ENCODE data around the gene RAB41.
"Not testable (repeated sequence)": the region's sequence is repeated elsewhere in the genome, so short reads cannot be mapped to it uniquely, and the experiment has no call there.

Gene RAB41

GRCh38 chrX:70281951-70282350 lies at the start of gene RAB41:
Gene RAB41, plus strand, starts transcription at chrX:70282172. Its CDS starts 46 bp downstream, at chrX:70282218.
- no peak for DNase-seq

DNA sequence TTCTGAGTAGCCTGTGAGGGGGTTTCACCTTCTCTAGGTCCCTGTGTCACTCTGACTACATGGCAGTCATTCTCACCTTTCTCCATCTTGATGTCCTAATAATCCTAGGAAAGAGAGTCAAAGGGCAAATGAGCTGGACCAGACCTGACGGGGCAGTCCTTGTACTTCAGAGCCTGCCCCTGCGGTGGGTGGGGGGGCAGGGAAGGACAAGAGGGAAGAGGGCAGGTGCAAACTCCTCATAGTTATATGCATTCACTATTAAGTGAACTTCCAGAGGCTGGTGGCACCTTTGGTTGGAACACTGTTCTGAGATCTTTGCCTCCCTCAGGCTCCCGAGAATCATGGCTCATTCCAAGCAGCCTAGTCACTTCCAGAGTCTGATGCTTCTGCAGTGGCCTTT lies 47.6 kb upstream of the RAB41 start, which contains the start of gene AWAT1:
AWAT1 (plus strand) TSS at position 301 of the 400 bp plus-strand sequence; CDS start at position 342, 41 bp downstream.
- no peak for DNase-seq

- no peak for DNase-seq
Observed at GRCh38 chrX:70240751-70241150, 41.2 kb upstream of the RAB41 start.

DNA sequence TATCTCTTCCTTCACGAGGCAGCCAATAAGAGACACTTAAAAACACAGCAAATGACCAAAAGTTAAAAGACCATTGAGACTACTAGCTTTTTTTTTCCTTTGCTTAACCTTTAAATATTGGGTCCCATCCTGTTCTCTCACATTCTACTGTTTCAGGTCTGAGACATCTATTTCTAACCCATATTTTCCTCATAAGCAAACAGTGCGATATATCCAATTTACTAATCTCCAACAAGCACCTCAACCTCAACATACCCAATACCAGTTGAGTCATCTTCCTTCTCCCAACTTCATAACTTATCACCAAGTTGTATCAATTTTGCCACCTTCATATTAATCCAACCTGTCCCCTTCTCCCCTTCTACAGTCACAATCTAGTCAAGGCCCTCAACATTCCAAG lies 40.5 kb upstream of the RAB41 start:
- no peak for DNase-seq

- not testable (repeated sequence) for DNase-seq
Observed at GRCh38 chrX:70243601-70244000, 38.4 kb upstream of the RAB41 start.

- DNase-seq, result no peak
Observed at GRCh38 chrX:70244881-70245280, 37.1 kb upstream of the RAB41 start.

GRCh38 chrX:70247252-70247651 lies 34.7 kb upstream of the RAB41 start:
- DNase-seq, result no peak

DNA sequence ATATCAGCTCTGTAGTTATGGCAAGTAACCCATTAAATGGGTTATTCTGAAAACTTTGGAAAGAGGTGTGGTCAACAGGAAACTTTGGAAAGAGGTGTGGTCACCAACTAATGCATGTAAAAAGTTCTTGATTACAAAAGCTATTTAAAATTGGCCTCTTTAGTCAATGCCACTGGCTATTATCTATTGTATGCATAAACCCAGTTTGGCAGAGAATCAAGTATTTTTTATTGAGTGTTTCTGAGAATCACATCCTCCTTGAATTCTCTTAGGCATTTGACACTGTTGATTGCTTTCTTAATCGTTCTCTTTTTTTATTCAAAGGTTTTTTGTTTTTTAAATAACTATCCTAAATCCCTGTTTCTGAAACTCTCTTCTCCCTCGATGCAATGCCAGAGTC lies 29.5 kb upstream of the RAB41 start:
- DNase-seq, result no peak

GRCh38 chrX:70253377-70254062 lies 28.5 kb upstream of the RAB41 start:
- no peak for DNase-seq

DNA sequence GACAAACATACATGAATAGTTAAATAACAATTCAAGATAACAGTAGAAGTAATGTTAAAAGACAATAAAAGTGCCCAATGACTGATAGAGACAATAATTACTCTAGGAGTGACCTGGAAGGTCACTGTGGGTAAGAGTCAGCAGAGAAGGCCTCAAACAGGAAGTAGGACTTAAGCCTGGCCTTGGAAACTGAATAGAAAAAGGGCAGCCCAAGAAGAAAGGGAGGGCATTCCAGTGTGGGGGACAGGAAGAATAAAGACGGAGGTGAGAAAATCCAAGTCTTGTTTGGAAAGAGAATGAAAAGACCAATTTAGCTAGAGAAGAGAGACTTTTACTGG lies 27.9 kb upstream of the RAB41 start:
- DNase-seq, result no peak

GRCh38 chrX:70254909-70255308 lies 27.1 kb upstream of the RAB41 start:
- no peak for DNase-seq

DNA sequence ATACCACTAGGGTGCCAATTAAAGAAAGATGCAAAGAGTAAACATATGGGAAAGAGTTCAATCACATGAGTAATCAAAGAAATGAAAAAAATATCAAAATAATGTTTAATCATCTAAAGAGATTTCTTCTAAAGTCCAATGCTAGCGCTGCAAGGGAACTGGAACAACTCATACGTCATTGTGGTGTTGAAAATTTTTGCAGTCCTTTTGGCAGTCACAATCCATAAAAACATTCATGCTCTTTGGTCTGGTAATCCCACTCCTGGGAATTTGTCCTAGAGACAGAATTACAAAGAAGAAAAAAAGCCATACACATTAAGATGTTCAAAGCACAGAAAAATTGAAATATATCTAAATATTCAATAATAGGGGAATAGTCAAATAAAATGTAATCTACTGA lies 26.5 kb upstream of the RAB41 start:
- no peak for DNase-seq

DNA sequence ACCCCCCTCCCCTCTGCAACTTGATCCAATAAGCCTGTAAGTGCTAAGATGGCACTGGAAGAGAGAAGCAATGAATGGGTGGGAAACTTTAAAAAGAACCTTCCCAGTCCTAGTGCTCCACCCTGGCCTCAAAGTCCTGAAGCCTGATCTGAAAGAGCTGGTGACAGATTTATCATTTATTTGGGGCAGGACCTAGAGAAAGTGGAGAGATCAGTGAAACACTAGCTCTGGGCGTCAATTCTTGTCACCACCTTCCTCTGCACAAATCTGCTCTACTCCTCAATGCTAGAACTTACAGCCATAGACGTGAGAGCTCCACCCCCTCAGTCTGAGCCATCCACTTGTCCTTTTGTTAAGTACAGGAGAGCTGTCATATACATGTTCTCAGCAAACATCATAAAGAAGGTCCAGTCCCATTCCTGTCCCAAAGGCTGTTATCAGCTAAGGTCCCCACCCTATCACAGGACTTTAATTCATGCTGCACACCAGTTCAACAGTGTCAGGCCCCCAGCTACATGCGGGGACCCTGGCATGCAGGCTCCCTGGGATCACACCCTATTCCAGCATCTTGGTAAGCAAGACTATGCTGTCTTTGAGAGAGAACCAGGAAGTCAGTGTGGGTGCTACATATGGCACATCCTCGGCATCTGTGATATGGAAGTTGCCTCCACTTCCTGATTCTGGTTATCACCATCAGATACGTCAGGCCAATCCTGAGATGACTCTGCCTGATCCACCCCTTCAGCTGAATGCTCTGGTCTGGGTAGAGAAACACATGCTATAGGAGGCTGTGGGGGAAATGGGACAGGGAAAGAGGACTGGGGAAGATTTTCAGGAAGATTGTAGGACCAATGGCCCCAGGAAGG lies 24.3 kb upstream of the RAB41 start:
- no peak for DNase-seq

DNA sequence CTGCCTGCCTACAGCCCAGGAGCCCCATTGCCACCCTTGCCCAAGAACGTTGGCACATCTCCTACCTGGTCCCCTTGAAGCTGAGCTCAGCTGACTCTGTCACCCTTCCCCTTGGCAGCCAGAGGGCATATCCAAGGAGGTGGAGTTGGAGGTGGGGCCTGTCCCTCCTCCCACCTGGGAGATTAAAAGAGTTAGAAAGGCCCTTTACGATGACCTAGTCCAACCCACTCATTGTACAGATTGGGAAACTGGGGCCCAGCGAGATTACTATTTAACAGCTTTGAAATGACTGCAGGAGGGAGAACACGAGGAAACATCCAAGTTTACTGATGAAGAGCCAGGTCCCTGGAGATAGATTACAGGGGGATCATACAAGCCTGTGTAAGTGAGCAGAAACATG lies 21.9 kb upstream of the RAB41 start, which contains the start of gene P2RY4:
P2RY4 (minus strand) TSS at position 101 of the 400 bp plus-strand sequence. CDS start 580 bp downstream, outside the sequence.
- no peak for DNase-seq

DNA sequence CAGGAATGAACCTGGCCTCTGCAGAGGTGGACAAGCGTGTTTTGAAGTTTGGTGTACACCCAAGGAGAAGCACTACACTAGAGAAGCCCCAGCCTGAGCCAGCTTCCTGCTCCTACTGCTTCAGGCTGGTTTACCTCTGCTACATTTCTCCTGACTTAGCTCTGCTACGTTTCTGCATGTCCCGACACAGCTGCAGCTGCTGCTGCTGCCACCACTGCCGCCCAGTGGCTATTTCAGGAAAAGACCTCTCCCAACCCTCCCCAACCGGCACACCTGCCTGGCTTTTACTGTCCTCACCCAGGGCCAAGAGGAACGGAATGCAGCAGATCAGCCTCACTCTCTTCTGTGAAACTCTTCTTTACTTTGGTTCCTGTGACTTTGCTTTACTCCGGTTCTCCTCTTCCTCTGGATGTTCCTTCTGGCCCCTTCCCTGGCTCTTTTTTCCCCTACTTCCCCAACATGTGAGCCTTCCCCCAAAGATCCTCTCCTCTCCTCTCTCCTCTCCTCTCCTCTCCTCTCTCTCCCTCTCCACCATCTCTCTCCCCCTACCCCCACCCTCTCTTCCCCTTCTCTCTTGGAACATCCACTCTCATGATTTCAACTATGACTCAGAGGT lies 18.9 kb upstream of the RAB41 start:
- DNase-seq, result no peak

GRCh38 chrX:70264784-70265183 lies 17.2 kb upstream of the RAB41 start:
- DNase-seq, result no peak

- no peak for DNase-seq
Observed at GRCh38 chrX:70268034-70268433, 13.9 kb upstream of the RAB41 start, which contains the start of gene ARR3. Gene ARR3, plus strand, starts transcription at chrX:70268334. Its CDS starts 1,052 bp downstream, at chrX:70269386.

DNA sequence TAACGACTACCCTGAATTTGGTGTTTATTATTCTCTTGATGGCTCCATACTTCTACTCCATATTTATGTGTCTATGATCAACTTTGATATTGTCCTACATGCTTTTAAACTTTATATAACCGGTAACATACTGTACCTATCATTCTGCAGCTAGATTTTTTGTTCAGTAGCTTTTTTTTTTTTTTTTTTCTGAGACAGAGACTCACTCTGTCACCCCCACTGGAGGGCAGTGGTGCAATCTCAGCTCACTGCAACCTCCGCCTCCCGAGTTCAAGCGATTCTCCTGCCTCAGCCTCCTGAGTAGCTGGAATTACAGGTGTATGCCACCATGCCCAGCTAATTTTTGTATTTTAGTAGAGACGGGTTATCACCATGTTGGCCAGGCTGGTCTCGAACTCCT lies 7.9 kb upstream of the RAB41 start:
- DNase-seq, result not testable (repeated sequence)

DNA sequence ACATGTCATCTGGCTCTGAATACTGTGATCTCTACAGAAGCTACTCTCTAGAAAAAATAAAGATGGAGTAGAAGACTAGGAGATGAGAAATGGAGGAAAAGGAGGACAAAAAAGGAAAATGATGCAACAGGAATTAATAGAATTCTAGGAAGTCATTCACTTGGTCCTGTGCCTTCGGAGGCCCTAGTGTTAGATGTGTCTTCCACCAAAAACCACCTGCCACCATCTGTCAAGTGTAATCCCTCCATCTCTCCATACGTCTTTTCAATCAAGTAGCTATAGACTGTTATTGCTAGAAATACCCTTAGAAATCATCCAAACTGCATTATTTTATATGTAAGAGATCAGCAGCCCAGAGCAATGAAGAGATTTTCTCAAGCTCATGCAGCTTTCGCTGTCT lies 2.9 kb upstream of the RAB41 start:
- DNase-seq, result no peak

GRCh38 chrX:70280573-70280972 lies 1.4 kb upstream of the RAB41 start:
- DNase-seq, result no peak

- DNase-seq, result no peak
Observed at GRCh38 chrX:70289168-70289792, 7.3 kb downstream of the RAB41 start.

GRCh38 chrX:70289793-70290770 lies 8.1 kb downstream of the RAB41 start, which contains the start of the genes KIF4A and PDZD11:
Gene KIF4A, plus strand, starts transcription at chrX:70290104. Its CDS starts 355 bp downstream, at chrX:70290459.
Gene PDZD11, minus strand, starts transcription at chrX:70289927. Its CDS starts 586 bp downstream, at chrX:70289341.
- DNase-seq, result peak; percentile 57

Measured in activated CD4-positive, alpha-beta T cell treated with anti-CD3 and anti-CD28 coated beads for 1 hour (primary cell).